CD4-positive, alpha-beta T cell treated with Interleukin-21 for 1 hour (primary cell): ENCODE measurements around the gene SH3PXD2B.

Experiments used
- DNase-seq: peaks from one replicate; pipeline ENCODE4 v3.0.0-alpha.2; 2020

SH3PXD2B gene

DNA sequence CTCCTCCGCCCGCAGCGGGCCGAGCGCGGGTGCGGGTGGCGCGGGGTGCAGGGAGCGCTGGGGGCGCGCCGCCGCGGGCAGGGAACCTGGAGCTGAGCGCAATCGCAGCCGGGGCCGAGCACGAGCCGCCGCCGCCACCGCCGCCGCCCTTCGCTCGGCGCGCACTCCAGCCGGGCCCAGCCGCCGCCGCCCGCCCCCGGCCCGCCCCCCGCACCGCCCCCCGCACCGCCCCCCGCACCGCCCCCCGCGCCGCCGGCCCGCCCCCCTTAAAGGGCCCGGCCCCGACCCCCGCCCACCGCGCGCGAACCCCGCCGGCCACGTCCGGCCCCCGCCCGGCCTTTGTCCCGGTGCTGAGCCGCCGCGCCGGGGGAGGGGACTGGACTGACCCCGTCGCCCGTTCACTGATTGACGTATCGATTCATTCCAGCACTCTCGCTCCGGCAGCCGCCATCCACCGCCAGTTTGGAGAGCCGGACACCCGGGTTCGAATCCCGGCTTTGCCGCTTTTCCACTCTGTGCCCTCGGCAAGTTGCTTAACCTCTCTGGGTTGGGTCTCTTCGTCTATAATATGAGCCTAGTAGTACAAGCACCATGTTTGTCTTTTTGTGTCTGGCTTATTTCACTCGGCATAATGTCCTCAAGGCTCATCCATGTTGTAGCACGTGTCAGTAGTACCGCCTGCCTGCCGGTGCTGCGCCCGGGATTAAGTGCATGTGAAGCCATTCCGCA, at the start of gene SH3PXD2B:
SH3PXD2B (minus strand) TSS at position 168 of the 729 bp plus-strand sequence. CDS start 173 bp downstream, outside the sequence.
- peak; percentile 37 for DNase-seq

- no peak for DNase-seq
Measured at GRCh38 chr5:172502969-172503368, 48.6 kb upstream of the SH3PXD2B start.

DNA sequence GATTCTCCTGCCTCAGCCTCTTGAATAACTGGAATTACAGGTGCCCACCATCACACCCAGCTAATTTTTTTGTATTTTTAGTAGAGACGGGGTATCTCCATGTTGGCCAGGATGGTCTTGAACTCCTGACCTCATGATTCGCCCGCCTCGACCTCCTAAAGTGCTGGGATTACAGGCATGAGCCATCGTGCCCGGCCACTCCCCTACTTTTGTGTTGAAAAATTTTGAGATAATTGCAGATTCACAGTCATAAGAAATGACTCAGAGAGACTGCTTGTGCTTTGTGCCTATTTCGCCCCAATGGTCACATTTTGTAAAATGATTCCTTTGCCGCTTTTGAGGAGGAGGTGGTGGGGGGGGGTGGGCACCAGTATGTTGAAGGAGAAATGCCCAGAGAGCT, 48.1 kb upstream of the SH3PXD2B start:
- DNase-seq: no peak

DNA sequence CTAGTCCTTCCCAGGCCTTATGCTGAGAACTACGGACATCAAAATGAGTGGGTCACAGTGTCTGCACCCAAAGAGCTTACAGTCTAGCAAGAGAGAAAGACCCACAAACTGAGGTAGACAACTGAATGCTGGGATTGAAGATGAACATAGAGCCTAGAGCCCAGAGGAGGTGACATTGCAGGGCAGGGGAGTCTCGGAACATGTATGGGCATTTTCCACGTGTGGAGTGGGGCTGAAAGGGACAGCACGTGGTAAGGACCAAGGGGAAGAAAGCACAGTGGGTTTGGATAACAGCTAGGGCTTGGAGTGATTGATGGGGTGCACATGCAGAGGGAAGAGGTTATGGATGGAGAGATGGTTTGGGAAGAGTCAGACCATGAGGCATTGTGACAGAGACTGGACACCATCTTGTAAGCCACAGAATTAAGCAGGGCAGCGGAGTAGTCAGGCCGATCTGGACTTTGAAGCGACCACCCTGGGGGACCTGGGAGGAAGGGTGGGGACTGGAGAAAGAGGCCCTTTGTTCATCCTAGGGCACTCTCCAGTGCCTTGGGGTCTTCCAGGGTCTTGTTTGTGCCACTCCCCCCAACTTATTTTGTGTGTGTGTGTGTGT, 47.5 kb upstream of the SH3PXD2B start:
- DNase-seq: no peak

- no peak for DNase-seq
Measured at GRCh38 chr5:172499287-172499686, 45.0 kb upstream of the SH3PXD2B start.

DNA sequence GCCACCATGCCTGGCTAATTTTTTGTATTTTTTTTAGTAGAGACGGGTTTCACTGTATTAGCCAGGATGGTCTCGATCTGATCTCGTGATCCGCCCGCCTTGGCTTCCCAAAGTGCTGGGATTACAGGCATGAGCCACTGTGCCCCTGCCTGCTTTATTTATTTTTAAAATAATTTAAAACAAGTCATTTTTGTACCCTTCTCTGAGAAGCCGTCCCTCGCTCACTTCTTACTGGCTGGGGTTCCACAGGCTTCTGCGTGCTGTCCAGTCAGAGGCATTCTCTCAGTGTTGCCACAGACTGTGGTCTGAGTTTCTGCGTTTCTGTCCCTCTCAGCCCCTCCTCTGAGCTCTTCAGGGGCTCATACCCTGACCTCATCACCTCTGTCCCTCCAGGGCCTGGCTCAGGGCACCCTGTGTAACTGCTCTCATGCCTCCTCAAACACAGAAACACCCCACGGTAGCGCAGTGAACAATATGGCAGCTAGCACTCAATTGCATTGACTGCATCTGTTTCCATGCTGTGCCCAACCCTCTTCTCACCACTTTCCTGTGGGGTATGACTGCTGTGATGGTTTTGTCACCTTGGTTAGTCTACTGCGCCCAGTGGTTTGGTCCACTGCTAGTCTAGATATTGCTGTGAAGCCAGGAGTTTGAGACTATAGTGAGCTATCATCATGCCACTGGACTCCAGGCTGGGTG, 44.3 kb upstream of the SH3PXD2B start:
- DNase-seq: no peak

GRCh38 chr5:172497591-172498255, 43.4 kb upstream of the SH3PXD2B start:
- no peak for DNase-seq

GRCh38 chr5:172496671-172497371, 42.5 kb upstream of the SH3PXD2B start:
- no peak for DNase-seq

DNA sequence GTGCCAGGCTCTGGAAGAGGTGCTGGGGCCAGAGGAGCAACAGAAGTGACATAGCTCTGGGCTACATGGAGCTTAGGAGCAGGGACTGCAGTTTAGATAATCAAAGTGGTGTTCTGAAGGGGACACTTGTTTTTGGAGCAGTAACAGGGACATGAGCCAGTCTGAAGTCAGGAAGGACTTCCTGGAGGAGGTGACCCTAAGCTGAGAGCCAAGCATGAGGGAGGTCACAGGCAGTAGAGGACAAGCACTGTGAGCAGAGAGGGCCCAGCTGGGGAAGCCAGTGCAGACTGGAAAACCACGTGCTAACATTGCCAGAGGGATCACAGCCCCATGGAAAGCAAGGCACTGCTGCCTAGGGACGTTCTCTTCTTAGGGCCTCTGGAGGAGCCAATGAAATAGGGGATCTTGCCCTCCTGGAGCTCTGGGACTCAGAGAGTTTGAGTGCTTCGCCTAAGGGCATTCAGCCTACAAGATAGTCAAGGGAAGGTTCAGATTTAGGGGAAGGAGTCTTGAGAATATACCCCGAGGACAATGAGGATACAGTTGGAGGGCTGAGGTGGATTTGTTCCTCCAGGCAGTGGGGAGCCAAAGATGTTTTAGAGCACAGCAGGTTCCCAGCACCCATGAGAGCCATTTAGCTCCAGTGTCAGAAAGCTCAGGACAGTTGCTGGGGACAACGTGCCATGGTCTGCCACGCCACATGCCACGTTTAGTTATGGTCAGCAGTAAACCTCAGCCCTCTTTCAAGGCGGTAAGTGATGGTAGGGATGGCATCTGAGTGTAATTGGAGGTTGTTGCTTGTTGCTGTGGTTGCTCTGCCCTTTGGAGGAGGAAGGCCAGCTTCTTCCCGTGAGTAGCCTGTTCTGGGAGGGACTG, 40.5 kb upstream of the SH3PXD2B start:
- DNase-seq: no peak

GRCh38 chr5:172493906-172494305, 39.6 kb upstream of the SH3PXD2B start:
- DNase-seq: no peak

- no peak for DNase-seq
Measured at GRCh38 chr5:172493461-172493860, 39.1 kb upstream of the SH3PXD2B start.

DNA sequence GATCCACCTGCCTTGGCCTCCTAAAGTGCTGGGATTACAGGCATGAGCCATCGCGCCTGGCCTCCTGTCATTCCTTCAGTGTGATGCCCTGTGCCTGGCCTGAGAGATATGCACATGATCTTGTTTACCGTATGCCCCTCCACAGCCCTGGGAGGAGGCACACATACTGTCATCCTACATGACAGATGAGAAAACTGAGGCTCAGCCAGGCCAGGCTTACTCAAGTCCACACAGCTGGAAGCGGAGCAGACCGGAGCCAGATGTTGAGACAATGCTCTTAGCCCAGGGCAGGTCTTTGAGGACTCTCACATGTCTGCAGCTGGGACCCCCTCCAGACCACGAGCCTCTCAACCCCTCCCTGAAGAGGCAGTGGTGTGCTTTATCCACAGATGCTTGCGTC, 38.7 kb upstream of the SH3PXD2B start:
- no peak for DNase-seq

GRCh38 chr5:172492097-172492840, 37.9 kb upstream of the SH3PXD2B start:
- no peak for DNase-seq

DNA sequence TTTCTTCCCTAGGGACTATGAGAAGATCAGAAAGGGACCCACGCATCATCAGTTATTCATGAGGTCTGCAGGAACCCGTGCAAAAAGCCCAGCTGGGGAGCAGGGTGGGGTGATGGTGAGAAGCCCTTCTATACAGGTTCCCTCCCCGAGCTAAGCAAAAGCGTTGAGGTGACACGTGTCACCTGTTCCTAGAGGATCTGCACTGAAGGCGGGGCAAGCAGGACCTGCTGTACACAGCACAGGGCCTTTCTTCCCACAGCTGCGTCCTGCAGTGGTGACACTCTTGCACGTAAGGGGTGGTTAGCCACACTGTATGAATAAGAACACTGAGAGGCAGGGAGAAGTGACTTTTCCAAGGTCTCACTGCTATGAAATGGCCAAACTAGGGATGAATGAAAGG, 37.2 kb upstream of the SH3PXD2B start:
- no peak for DNase-seq

- DNase-seq: no peak
Measured at GRCh38 chr5:172490514-172491461, 36.5 kb upstream of the SH3PXD2B start.

DNA sequence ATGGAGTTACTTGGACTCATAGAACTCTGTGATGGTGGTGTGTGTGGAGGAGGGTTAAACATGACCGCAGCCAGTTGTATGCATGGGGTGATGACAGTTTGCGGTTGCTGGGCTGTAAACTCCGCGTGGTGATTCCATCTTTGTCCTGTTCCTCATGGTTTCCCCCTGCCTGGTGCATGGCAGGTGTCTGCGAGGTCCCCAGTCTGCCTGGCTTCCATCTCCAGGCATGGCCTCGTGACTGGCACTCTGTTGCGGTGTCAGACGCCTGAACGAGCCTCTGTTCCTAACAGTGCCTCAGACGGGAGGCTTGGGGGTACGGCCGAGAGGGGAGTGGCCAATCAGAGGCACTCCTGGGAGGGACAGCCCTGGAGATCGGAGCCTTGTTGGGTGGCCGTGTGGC, 33.9 kb upstream of the SH3PXD2B start:
- DNase-seq: no peak

DNA sequence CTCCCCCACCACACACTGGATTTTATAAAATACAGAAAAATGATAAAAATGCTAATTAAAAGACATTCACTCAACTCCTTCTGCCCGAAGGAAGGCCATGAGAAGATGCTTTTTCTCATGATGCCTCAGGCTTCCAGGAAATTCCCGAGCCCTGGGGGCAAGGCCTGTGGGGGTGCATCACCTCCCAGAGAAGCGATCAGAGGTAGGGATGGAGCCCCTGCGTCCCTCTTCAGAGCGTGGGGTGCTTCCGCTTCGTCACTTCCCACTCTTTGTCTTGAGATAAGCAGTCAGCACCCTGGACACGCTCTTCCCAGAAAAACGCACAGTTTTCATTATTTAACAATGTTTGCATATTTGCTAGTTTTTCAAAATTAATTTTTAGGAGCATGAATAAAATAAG, 33.3 kb upstream of the SH3PXD2B start:
- DNase-seq: no peak

DNA sequence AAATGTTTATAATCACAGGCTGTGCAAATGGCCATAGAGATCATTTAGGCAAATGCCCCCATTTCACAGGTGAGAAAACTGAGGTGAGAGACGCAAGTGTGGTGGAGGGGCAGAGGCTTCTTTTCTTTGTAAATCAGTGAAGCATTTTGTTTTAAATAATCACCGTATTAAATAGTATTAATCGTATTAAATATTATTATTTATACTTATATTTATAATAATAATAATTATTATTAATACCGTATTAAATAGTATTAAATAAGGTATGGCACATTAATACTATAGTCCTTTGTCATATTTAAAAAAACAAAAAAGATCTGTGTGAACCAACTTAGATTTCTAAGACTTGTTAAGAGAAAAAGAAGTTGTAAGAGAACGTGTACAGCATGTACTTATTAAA, 32.6 kb upstream of the SH3PXD2B start:
- no peak for DNase-seq

DNA sequence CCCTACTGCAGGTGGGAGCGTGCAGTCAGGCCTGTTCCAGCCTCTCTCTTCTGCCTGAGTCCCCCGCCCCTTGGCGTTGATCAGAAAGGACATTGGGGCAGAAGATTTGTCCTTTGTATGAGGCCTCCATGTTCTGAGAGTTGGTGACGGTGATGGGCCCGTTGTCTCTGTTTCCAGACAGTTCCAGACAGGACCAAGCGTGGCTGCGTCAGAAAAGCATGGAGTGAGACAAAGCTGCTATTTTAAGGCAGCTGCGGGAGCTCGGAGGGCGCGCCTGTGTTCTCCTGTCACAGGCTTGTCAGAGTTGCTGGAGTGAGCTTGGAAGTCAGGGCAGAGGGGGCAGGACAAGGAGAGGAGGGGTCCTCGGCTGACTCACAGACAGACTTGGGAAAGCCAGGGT, 32.1 kb upstream of the SH3PXD2B start:
- DNase-seq: no peak
